Measurements from ENCODE around the gene TACR3.
"Not testable (repeated sequence)": the region's sequence is repeated elsewhere in the genome, so short reads cannot be mapped to it uniquely, and the experiment has no call there.

TACR3 gene
- 0 to 0.07 (median 0) reads per million in 18 experiments for total RNA-seq

- no peak for DNase-seq
Measured at GRCh38 chr4:103719830-103720207, at the start of gene TACR3. TSS of gene TACR3 (minus strand) at chr4:103719985. CDS start at chr4:103719675, 310 bp downstream.

- DNase-seq = no peak
Measured at GRCh38 chr4:103757631-103758030, 37.8 kb upstream of the TACR3 start.

GRCh38 chr4:103756741-103757140 lies 37.0 kb upstream of the TACR3 start:
- DNase-seq = no peak

- DNase-seq = no peak
Measured at GRCh38 chr4:103754844-103755243, 35.1 kb upstream of the TACR3 start.

GRCh38 chr4:103753868-103754653 lies 34.3 kb upstream of the TACR3 start:
- DNase-seq = no peak

- not testable (repeated sequence) for DNase-seq
Measured at GRCh38 chr4:103723150-103723549, 3.4 kb upstream of the TACR3 start.

- DNase-seq = no peak
Measured at GRCh38 chr4:103721251-103721650, 1.5 kb upstream of the TACR3 start.

GRCh38 chr4:103720661-103721060 lies 876 bp upstream of the TACR3 start:
- no peak for DNase-seq

- DNase-seq = no peak
Measured at GRCh38 chr4:103719105-103719829, 518 bp downstream of the TACR3 start.

- DNase-seq = no peak
Measured at GRCh38 chr4:103692615-103693014, 27.2 kb downstream of the TACR3 start.

GRCh38 chr4:103673983-103674382 lies 45.8 kb downstream of the TACR3 start:
- DNase-seq = no peak

GRCh38 chr4:103666764-103667163 lies 53.0 kb downstream of the TACR3 start:
- DNase-seq = not testable (repeated sequence)

- DNase-seq = no peak
Measured at GRCh38 chr4:103664436-103665075, 55.2 kb downstream of the TACR3 start.

GRCh38 chr4:103648541-103648940 lies 71.2 kb downstream of the TACR3 start:
- DNase-seq = no peak

GRCh38 chr4:103645991-103646390 lies 73.8 kb downstream of the TACR3 start:
- no peak for DNase-seq

- no peak for DNase-seq
Measured at GRCh38 chr4:103634236-103634635, 85.5 kb downstream of the TACR3 start.

GRCh38 chr4:103626296-103626695 lies 93.5 kb downstream of the TACR3 start:
- DNase-seq = no peak

- DNase-seq = no peak
Measured at GRCh38 chr4:103591841-103592240, 127.9 kb downstream of the TACR3 start.

GRCh38 chr4:103567591-103567990 lies 152.2 kb downstream of the TACR3 start:
- no peak for DNase-seq

- DNase-seq = not testable (repeated sequence)
Measured at GRCh38 chr4:103559178-103559577, 160.6 kb downstream of the TACR3 start.
